ENCODE results near the gene DOCK3.

DNA sequence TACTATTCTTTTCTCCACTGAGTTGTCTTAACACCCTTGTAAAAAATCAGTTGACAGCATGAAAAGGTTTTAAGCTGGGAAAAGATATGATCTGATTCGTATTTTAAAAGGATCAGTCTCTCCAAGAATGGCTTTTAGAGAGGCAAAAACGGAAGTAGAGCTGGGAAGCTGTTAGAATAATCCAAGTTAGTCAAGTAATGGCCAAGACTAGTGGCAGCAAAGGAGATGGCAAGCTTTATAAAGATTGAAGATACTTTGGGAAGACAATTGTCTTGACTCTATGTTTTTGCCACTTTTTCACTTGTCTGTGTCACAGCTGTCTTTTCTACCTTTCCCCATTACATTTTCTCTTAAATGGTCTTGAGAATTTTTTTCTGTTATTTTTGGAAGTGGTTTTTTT lies 466.8 kb downstream of the DOCK3 start:
- TF ChIP-seq POLR2A (IDR thresholded peaks at IDR 0.05; ENCODE audit: low read depth, low read length) (no peak), POLR2AphosphoS5 (IDR thresholded peaks at IDR 0.05; ENCODE audit: low read depth, low read length) (no peak)
